OCI-LY7 (cell line): Measurements from ENCODE around the gene SLC66A2.

Experiments used
- EZH2phosphoT487 ChIP-seq: fragments of 200-600 bp; sonication (generic); IDR thresholded peaks from 2 replicates; pipeline ENCODE4 v1.6.1; 2018; ENCODE audit warnings: low read depth, borderline replicate concordance, mild to moderate bottlenecking, mixed run types, antibody characterized with exemption, low read length, moderate library complexity, mixed read lengths
- TF ChIP-seq, protein P1 (sequence below): fragments of 200-600 bp; sonication (generic); conservative IDR thresholded peaks from 2 replicates; pipeline ENCODE4 v1.5.1; 2014; ENCODE audit warnings: mild to moderate bottlenecking, antibody characterized with exemption, low read length, moderate library complexity, mixed read lengths

DNA sequence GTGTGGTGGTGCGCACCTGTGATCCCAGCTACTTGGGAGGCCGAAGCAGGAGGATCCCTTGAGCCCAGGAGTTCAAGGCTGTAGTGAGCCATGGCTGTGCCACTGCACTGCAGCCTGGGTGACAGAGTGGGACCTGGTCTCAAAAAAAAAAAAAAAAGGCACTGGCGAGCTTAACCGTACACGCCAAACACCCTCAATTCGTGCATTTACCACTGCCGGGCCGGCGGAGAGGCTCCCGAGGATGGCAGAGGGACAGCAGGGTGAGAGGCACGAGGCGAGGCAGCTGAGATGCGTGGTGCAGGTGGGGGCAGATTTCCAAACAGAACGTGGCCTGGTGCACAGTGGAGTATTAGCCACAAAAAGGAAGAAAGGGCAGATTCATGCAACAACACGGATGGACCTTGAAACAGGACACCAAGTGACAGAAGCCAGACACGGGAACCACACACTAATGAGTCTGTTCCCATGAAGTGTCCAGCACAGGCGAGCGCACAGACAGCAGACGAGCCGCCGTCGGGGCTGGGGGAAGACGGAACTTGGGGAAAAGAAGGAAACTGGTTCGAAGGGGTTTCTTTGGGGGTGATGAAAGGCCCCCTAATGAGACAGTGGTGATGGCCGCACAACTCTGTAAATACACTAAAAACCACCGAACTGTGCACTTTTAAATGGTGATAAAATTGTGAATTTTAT lies 27.4 kb downstream of the SLC66A2 start:
- TF ChIP-seq, protein P1, sequence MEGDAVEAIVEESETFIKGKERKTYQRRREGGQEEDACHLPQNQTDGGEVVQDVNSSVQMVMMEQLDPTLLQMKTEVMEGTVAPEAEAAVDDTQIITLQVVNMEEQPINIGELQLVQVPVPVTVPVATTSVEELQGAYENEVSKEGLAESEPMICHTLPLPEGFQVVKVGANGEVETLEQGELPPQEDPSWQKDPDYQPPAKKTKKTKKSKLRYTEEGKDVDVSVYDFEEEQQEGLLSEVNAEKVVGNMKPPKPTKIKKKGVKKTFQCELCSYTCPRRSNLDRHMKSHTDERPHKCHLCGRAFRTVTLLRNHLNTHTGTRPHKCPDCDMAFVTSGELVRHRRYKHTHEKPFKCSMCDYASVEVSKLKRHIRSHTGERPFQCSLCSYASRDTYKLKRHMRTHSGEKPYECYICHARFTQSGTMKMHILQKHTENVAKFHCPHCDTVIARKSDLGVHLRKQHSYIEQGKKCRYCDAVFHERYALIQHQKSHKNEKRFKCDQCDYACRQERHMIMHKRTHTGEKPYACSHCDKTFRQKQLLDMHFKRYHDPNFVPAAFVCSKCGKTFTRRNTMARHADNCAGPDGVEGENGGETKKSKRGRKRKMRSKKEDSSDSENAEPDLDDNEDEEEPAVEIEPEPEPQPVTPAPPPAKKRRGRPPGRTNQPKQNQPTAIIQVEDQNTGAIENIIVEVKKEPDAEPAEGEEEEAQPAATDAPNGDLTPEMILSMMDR = no peak
- TF ChIP-seq EZH2phosphoT487 = no peak
